ENCODE data around the gene TGFB1I1. TPM values are rescaled to one million over a fixed set of nuclear protein-coding genes. Genes with fewer than 3 reads are reported as not detected.

The TGFB1I1 gene
- total and polyA plus RNA-seq, 2 donors (not counting 1 experiment from before 2014, with no cell fraction given), result 0.16 to 4.0 TPM

DNA sequence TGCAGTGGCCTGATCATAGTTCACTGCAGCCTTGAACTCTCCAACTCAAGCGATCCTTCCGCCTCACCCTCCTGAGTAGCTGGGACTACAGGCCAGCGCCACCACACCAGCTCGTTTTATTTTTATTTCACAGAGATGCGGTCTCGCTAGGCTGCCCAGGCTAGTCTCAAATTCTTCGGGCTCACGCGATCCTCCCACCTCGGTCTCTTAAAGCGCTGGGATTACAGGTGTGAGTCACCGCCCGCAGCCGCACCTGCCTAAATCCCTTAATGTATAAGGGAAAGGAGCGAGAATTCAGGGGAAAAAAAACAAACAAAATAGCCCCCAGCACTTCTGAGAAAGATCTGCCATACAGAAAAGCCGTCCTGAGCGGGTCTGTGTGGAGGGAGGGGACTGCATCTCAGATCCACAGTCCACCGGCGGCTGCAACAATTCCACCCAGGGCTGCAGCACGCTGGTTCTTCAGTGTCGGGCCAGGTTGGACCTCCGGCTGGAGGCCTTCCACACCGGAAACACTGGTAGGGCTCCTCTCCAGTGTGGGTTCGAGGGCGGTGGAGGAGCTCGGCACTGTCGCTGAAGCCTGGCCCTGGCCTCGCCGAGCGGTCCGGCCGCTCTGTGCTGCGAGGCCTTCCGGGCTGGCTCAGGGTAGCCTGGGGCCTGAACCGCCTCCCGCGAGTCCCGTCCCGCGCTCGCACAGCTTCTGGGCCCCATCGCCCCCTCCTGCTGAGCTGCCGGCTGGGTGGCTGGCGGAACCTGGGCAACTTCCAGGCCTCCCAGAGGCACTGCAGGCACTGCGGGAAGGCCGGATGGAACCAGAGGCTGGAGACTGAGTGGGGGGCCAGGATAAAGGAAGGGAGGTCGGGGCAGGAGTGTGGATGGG, 36.4 kb upstream of the TGFB1I1 start:
- Mint-ChIP-seq H3K27ac (no peak overlapping the region), H3K4me1 (peaks cover 13% of the 10 kb centered on the region), H3K27me3 (no peaks in the 10 kb centered on the region), H3K4me3 (no peak overlapping the region), H3K9me3 (ENCODE audit: insufficient read depth) (no peaks in the 10 kb centered on the region)
- Histone ChIP-seq H3K4me1 (ENCODE audit: control insufficient read depth in 2 of 2, insufficient read depth in 2 of 2, low read length in 2 of 2) (peaks cover 8 to 12% of the 10 kb centered on the region in 2 donors), H3K36me3 (replicated peaks in 1 of 2; ENCODE audit: control extremely low read depth in 1 of 2, control insufficient read depth in 1 of 2, extremely low read depth in 1 of 2, insufficient read depth in 2 of 2, low read length in 1 of 2) (no peaks in the 10 kb centered on the region), H3K9me3 (ENCODE audit: control extremely low read depth in 1 of 3, control insufficient read depth in 2 of 3, insufficient read depth in 1 of 3, low read length in 2 of 3) (no peaks in the 10 kb centered on the region), H4K20me1 (ENCODE audit: control insufficient read depth, insufficient read depth, low read length, poor library complexity, severe bottlenecking) (no peaks in the 10 kb centered on the region), H3K27ac (ENCODE audit: low read length in 2 of 2) (no peak overlapping the region), H2AFZ (ENCODE audit: insufficient read depth, low read depth, low read length, poor library complexity, severe bottlenecking) (no peak overlapping the region), H3K9ac (ENCODE audit: low read length) (no peak overlapping the region), H3K27me3 (replicated peaks in 1 of 4; ENCODE audit: control extremely low read depth in 1 of 4, control insufficient read depth in 3 of 4, insufficient read depth in 4 of 4, low read length in 3 of 4) (peaks cover 0 to under 1% (median 0%) of the 10 kb centered on the region in 4 experiments), H3K79me2 (ENCODE audit: control insufficient read depth, insufficient read depth, low read length) (no peaks in the 10 kb centered on the region), H3K4me2 (replicated peaks; ENCODE audit: low read depth, low read length, poor library complexity, severe bottlenecking) (no peak overlapping the region), H3K4me3 (ENCODE audit: control extremely low read depth in 1 of 5, extremely low read depth in 1 of 5, insufficient read depth in 1 of 5, low read depth in 2 of 5, low read length in 4 of 5) (no peak overlapping the region)
- POLR2A ChIA-PET, result no interaction called here
- ATAC-seq (ENCODE audit: low read depth) (no peak), DNase-seq (no peak)
- no peak for TF ChIP-seq EZH2 (IDR thresholded peaks at IDR 0.05; ENCODE audit: borderline replicate concordance, insufficient read depth, low read depth, low read length, poor library complexity, severe bottlenecking)
- TF ChIP-seq, protein P1, sequence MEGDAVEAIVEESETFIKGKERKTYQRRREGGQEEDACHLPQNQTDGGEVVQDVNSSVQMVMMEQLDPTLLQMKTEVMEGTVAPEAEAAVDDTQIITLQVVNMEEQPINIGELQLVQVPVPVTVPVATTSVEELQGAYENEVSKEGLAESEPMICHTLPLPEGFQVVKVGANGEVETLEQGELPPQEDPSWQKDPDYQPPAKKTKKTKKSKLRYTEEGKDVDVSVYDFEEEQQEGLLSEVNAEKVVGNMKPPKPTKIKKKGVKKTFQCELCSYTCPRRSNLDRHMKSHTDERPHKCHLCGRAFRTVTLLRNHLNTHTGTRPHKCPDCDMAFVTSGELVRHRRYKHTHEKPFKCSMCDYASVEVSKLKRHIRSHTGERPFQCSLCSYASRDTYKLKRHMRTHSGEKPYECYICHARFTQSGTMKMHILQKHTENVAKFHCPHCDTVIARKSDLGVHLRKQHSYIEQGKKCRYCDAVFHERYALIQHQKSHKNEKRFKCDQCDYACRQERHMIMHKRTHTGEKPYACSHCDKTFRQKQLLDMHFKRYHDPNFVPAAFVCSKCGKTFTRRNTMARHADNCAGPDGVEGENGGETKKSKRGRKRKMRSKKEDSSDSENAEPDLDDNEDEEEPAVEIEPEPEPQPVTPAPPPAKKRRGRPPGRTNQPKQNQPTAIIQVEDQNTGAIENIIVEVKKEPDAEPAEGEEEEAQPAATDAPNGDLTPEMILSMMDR (IDR thresholded peaks at IDR 0.05), result no peak
- WGBS (ENCODE audit: insufficient coverage), result 96% methylated on average over 40 of the region's 47 CpGs
- CTCF ChIA-PET, result interaction anchor here (1.4 kb wide), 1 partner anchor 10 kb away, joined by 3 read pairs; no protein-coding TSS in a partner anchor
- intact Hi-C loops (cut with micrococcal nuclease), result no loop called here
